Measurements from ENCODE around the gene PLCB4.

Gene PLCB4

DNA sequence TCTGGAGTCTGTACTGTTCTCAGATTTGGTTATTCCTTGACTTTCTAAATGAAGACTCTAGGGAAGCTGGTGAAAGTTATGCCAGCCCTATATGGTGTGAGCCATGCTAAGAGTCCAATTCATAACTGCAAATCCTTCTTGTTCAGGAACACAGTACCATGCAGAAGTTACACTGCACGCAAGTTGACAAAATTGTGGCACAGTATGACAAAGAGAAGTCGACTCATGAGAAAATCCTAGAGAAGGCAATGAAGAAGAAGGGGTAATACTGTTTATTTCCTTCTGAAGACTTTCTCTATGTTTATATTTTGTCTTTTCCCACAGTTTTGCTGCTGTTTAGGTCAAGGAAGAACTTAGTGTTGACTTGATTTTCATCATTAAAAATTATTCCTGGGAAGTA lies 384.3 kb downstream of the PLCB4 start:
- DNase-seq (ENCODE audit: low spot score) = no peak

DNA sequence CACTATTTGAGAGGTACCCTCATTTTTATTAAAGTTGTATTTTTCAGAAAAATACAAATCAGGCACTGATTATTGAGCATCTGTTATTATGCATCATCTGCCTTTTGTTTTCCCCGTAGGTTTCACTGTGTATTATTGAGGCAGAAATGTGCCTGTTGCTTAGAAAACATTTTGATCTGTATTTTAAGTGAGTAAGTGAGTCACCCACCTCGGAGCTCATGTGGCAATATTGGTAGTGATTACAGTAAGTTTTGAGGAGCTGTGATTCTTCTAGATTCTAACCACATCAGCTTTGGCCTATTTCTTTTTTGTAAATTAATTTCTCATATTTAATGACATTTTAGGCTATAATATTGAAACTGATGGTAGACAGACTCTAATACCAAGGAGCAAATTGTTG lies 385.9 kb downstream of the PLCB4 start:
- DNase-seq (ENCODE audit: low spot score) = no peak

DNA sequence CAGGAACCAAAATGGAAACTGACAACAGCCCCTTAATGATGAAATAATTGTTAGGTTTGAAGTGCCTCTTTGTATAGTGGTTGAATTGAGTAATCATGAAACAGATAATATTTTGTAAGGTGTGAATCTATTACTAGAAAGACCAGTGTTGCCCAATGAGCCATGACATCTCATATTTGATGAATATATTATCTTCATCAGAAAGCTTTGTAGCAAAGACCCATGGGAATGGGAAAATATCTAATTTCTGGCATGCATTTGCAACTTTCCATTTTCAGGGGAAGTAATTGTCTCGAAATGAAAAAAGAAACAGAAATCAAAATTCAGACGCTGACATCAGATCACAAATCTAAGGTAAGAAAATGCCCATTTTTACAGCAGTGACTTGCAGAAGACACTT lies 388.2 kb downstream of the PLCB4 start:
- DNase-seq (ENCODE audit: low spot score) = no peak

GRCh38 chr20:9458138-9458796 lies 389.4 kb downstream of the PLCB4 start:
- DNase-seq (ENCODE audit: low spot score) = peak; percentile 52

DNA sequence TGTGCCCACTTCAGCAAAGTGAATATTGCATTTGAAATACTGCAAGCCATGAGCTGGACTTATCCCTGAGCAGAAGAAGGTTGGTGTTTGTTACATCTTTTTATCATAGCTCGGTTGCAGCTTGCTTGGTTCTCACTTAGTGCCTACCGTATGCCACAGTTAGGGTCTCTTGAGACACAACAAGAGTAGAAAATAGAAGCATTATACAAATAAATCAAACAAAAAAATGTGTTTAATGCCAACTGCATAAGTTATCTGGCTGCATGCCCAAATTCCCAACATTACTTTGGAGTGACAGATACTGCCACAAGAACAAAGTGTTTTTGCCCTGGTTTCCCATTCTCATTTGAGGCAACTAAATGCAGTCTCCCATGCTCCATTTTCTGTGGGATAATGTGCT lies 391.6 kb downstream of the PLCB4 start:
- no peak for DNase-seq (ENCODE audit: low spot score)

GRCh38 chr20:9467995-9468394 lies 399.1 kb downstream of the PLCB4 start:
- DNase-seq (ENCODE audit: low spot score) = peak; percentile 27

GRCh38 chr20:9474835-9475415 lies 406.0 kb downstream of the PLCB4 start:
- no peak for DNase-seq (ENCODE audit: low spot score)

DNA sequence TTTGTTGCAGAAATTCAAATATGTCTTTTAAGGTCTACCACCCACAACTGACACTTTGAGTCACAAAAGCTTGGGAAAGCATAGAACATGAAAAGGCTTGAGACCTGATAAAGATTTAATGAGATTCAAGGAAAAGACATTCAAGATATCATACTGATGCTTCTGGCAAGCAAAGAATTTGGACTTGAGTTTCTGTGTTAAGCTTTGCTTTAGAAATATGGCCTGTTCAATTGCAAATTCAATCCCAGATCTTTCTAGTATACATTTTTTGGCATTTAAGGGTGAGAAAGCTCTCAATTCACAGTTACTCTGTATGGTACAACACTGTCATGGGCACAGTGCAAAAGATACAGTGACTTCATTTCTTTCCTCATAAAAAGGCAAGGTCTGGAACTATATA lies 406.6 kb downstream of the PLCB4 start:
- no peak for DNase-seq (ENCODE audit: low spot score)

DNA sequence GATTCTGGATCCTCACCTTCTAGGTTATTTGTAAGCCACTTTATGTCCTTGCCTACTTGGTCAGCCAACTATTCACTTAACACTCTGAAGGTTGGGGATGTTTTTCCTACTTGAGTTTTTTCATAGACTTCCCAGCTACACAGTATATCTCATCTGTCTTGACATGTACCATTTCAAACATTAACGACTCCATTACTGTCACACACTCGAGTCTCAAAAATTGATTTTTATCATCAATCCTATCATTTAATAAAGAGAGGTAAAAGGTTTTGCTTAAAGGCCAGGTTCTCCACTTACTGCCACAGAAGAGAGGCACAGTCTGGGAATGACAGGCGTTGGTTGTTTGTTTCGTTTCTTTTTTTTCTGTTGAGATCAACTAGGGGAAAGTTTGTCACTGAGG lies 407.3 kb downstream of the PLCB4 start:
- no peak for DNase-seq (ENCODE audit: low spot score)

- DNase-seq (ENCODE audit: low spot score) = no peak
Observed at GRCh38 chr20:9476637-9477036, 407.8 kb downstream of the PLCB4 start.

- no peak for DNase-seq (ENCODE audit: low spot score)
Observed at GRCh38 chr20:9478771-9479170, 409.9 kb downstream of the PLCB4 start.

DNA sequence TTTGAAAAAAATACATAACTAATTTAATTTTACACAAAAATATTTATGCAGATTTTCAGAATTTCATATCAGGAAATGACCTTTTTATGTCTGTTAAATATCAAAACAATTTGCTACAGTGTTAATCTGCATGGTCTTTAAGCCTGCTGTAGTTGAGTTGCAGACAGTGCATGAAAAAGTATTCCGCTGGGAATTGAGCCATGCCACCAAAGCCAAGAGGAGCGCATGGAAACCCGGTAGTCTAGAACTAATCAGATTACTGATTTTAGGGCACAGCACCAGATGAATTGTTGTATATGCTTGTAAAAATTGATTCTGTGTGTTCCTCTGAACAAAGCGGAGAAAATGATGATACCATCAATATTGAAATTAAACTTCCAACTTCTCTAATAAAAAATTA lies 411.2 kb downstream of the PLCB4 start:
- no peak for DNase-seq (ENCODE audit: low spot score)

- DNase-seq (ENCODE audit: low spot score) = no peak
Observed at GRCh38 chr20:9482180-9482579, 413.3 kb downstream of the PLCB4 start.

DNA sequence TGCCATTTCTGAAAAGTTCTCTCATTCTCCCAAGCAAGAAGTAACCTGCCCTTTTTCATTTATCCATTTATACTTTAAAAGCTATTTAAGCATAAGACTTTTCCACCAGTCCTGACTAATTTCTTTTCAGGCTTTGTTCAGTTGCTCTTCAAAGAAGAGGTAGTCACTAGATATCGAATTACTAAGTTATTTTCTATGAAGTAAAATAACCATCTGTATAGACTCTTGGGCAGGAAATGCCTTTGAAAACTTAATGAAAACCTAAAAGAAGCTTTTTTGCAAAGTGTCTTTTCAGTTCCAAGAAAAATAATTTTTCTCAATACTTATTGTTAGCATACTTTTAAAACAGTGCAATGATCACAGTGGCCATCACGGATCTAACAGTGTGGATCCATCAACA lies 414.2 kb downstream of the PLCB4 start:
- DNase-seq (ENCODE audit: low spot score) = no peak

DNA sequence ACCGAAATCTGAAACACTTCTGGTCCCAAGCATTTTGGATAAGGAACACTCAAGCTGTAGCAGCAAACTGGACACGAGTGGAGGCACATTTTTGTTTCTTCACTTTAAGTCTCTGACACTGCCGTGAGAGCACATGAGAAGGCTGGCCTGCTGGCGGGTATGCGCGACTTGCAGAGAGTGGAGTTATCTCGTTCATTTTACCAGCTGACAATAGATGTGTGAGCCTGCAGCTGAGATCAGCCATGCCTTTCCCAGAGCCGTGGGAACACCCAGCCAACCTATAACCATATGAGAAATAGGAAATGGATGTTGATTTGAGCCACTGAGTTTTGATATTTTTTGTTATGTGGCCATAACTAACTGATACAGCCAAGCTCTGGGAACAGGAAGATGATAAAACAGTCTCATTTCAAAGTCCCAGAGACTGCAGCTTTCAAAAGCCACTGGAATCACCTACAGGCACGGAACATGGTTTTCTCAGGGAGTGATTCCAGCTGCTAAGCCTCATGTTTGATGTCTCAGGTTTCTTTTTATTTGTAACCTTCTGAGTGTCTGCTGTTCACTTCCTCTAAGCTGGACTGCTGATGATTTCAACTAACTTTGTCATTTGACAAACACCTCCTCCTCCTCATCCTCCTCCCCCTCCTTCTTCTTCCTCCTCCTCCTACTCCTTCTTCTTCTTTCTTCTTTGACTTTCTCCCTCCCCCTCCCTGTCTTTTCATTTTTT lies 416.9 kb downstream of the PLCB4 start:
- DNase-seq (ENCODE audit: low spot score) = no peak

DNA sequence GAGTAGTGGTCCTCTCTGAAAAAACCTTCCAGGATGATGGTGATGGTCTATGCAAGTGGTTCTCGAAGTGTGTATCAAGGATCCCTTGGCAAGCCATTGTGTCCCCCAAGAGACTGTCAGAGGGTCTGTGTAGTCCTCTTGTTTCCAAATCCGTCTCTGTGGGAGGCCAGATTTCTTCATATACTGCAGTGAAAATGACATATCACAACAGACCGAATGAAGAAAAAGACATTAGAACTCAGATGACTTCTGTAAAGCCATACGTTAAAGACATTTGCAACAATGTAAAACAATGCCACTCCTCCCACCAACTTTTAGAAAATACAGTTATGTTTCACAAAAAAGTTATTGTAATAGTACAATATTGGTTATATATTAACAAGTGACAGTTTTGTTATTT lies 418.3 kb downstream of the PLCB4 start:
- no peak for DNase-seq (ENCODE audit: low spot score)

DNA sequence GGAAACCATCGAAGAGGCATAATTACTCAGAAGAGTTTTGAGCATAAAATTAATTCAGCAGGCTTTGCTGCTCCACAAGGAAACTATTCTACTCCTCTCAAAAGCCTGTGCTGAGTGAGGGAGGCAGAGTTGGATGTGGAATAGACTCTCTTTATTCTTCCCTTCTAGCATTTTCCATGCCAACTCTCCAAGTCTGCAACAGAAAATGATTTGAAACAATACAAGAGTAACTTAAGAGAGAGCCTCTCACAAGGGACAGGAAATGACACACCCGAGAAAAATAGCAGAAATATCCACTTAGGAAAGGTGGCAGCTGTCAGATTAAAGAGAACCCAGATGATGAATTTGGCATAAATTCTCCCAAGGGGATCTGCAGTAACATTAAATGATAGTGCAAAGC lies 419.2 kb downstream of the PLCB4 start:
- DNase-seq (ENCODE audit: low spot score) = no peak

GRCh38 chr20:9490161-9490560 lies 421.3 kb downstream of the PLCB4 start:
- DNase-seq (ENCODE audit: low spot score) = no peak

- DNase-seq (ENCODE audit: low spot score) = no peak
Observed at GRCh38 chr20:9490631-9491030, 421.7 kb downstream of the PLCB4 start.

GRCh38 chr20:9491324-9491723 lies 422.4 kb downstream of the PLCB4 start:
- no peak for DNase-seq (ENCODE audit: low spot score)

GRCh38 chr20:9492067-9492466 lies 423.2 kb downstream of the PLCB4 start:
- DNase-seq (ENCODE audit: low spot score) = no peak

GRCh38 chr20:9493803-9494202 lies 424.9 kb downstream of the PLCB4 start:
- DNase-seq (ENCODE audit: low spot score) = no peak

DNA sequence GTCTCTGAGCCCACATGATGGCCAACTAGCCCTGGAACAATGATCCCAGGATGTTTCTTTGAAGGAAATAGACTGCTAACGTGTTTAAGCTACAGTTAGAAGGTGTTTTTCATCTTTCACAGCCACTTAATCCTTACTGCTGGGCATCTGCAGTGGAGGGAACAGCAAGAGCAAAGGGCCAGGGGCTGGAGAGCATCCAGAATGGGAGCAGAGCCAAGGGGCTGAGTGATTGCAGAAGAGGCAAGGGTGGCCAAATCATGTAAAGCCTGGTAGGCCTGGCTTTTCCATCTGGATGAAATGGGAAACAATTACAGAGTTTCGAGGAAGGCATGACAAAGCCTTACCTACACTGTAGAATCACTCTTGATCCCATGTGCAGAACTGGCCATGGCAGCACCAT lies 426.8 kb downstream of the PLCB4 start:
- DNase-seq (ENCODE audit: low spot score) = no peak

- no peak for DNase-seq (ENCODE audit: low spot score)
Observed at GRCh38 chr20:9496155-9496554, 427.3 kb downstream of the PLCB4 start.
